ENCODE data around the gene IL4. TPM values are rescaled to one million over a fixed set of nuclear protein-coding genes. Genes with fewer than 3 reads are reported as not detected.

IL4 gene
- total and polyA plus RNA-seq, 2 donors (not counting 3 experiments of a cell fraction or from before 2014, with no cell fraction given): not detected

Other genes starting within 250 kb of the IL4 start
- 17.7 and 28.0 TPM in 2 replicates for gene IRF1, start 183.2 kb upstream of the IL4 start, total RNA-seq
- 10.6 and 12.3 TPM in 2 replicates for gene IRF1, start 183.2 kb upstream of the IL4 start, polyA plus RNA-seq
- gene IL5, start 130.5 kb upstream of the IL4 start, total RNA-seq: not detected in 2 replicates
- gene IL5, start 130.5 kb upstream of the IL4 start, polyA plus RNA-seq: not detected in 2 replicates
- gene RAD50, start 117.0 kb upstream of the IL4 start, total RNA-seq: 18.7 and 20.4 TPM in 2 replicates
- gene RAD50, start 117.0 kb upstream of the IL4 start, polyA plus RNA-seq: 5.2 and 6.1 TPM in 2 replicates
- not detected in 2 replicates for gene IL13, start 15.8 kb upstream of the IL4 start, total RNA-seq
- gene IL13, start 15.8 kb upstream of the IL4 start, polyA plus RNA-seq: 0.06 TPM in 2 replicates
- gene KIF3A, start 63.6 kb downstream of the IL4 start, total RNA-seq: 11.2 and 15.8 TPM in 2 replicates
- 2.4 and 3.3 TPM in 2 replicates for gene KIF3A, start 63.6 kb downstream of the IL4 start, polyA plus RNA-seq
- 0.53 TPM in 1 of 2 replicates, not detected in the other for gene CCNI2, start 73.4 kb downstream of the IL4 start, total RNA-seq
- 0.13 and 0.25 TPM in 2 replicates for gene CCNI2, start 73.4 kb downstream of the IL4 start, polyA plus RNA-seq
- 77.2 and 82.1 TPM in 2 replicates for gene SEPTIN8, start 103.2 kb downstream of the IL4 start, total RNA-seq
- 45.3 and 56.6 TPM in 2 replicates for gene SEPTIN8, start 103.2 kb downstream of the IL4 start, polyA plus RNA-seq
- not detected in 2 replicates for gene SOWAHA, start 139.3 kb downstream of the IL4 start, total RNA-seq
- gene SOWAHA, start 139.3 kb downstream of the IL4 start, polyA plus RNA-seq: not detected in 2 replicates
- gene SHROOM1, start 156.7 kb downstream of the IL4 start, total RNA-seq: 20.9 and 21.0 TPM in 2 replicates
- 12.8 and 13.0 TPM in 2 replicates for gene SHROOM1, start 156.7 kb downstream of the IL4 start, polyA plus RNA-seq
- gene GDF9, start 192.5 kb downstream of the IL4 start, total RNA-seq: 0.32 TPM in 1 of 2 replicates, not detected in the other
- gene GDF9, start 192.5 kb downstream of the IL4 start, polyA plus RNA-seq: 0.07 and 0.24 TPM in 2 replicates
- gene UQCRQ, start 192.7 kb downstream of the IL4 start, total RNA-seq: 390 and 458 TPM in 2 replicates
- gene UQCRQ, start 192.7 kb downstream of the IL4 start, polyA plus RNA-seq: 246 and 263 TPM in 2 replicates
- gene LEAP2, start 199.7 kb downstream of the IL4 start, total RNA-seq: 0.40 and 0.99 TPM in 2 replicates
- 0.37 and 0.48 TPM in 2 replicates for gene LEAP2, start 199.7 kb downstream of the IL4 start, polyA plus RNA-seq